ENCODE data around the gene CASP5.

The CASP5 gene

GRCh38 chr11:104967534-104968354, 55.2 kb downstream of the CASP5 start:
- DNase-seq (ENCODE audit: low spot score), result peak; percentile 47

- no peak for DNase-seq (ENCODE audit: low spot score)
These were observed 57.2 kb downstream of the CASP5 start for GRCh38 chr11:104965735-104966134.

- DNase-seq (ENCODE audit: low spot score), result no peak
These were observed 58.7 kb downstream of the CASP5 start for GRCh38 chr11:104964247-104964646.

DNA sequence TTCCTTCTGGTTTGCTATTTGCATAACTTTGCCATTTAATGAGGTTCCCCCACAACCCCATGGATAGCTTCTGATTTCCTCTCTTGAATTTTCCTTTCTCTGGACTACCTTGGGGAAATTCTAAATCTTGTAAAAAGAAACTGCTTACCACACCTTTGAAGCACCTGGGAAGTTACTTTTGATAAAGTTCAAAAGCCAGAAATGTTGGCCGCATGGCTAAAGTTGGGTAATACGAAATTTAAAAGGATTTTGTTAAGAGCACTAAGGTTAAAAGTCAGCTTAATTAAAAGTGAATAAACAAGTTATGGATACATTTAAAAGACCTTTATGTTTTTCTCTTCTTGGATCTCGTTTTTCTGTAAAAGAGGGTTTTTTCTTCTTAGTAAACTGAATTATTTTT, 60.1 kb downstream of the CASP5 start:
- DNase-seq (ENCODE audit: low spot score), result no peak

- no peak for DNase-seq (ENCODE audit: low spot score)
These were observed 65.7 kb downstream of the CASP5 start for GRCh38 chr11:104957280-104957679.

DNA sequence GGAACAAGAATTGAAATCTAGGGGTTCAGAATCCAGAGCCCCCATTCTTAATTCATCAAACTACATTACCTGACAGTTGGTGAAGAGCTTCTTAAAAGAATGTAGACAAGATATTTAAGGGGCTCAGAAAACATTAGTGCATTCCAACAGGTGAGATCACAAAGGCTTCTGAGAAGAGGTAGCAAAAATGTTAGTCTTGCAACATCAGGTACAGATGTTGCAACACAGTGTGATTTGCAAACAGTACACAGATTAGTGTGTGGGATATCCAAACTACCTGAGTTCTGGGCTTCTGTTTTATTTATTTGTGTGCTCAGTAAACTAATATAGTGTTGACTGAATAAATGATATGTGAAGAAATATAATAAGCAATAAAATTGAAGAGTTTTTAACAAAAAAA, 66.4 kb downstream of the CASP5 start:
- no peak for DNase-seq (ENCODE audit: low spot score)

DNA sequence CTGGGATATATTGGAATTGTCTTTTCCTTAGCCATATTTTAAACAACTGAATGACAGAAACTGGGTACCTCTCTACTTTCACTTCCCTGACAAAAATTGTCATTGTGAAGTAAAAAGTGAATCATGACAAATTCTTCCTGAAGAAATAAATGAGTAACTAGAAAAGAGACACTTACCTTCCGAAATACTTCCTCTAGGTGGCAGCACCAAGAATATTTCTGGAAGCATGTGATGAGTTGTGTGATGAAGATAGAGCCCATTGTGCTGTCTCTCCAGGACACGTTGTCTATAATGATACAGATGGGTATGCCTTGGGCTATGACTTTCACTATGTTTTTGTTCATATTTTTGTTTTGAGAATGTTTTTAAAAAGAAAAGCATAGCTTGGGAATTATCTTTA, 76.1 kb downstream of the CASP5 start:
- DNase-seq (ENCODE audit: low spot score), result peak; percentile 76
